Measurements from ENCODE around the gene TREH.
"Not testable (repeated sequence)": the region's sequence is repeated elsewhere in the genome, so short reads cannot be mapped to it uniquely, and the experiment has no call there.

The TREH gene

DNA sequence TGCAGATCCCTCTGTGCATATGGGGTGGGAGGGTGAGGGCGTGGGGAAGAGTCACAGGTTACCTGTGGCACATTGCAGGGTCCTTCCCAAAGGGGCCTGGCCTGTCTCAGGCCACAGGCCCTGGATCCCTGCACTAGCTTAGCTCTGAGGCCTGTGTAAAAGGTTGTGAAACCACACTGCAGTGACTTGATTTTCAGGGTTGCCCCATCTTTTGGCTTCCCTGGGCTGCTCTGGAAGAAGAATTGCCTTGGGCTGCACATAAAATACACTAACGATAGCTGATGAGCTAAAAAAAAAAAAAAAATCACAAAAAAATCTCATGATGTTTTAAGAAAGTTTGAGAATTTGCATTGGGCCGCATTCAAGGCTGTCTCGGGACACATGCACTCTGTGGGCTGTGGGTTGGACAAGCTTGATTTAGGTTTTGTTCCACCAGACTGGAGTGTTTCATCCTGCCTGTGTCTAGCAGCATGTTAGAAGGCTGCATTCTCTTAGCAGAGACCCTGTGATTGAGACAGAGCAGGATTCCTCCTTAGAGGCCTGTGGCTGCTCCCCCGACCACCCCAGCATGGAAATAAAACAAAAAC is 35.9 kb upstream of the TREH start:
- TF ChIP-seq EZH2phosphoT487 (IDR thresholded peaks at IDR 0.05; ENCODE audit: borderline replicate concordance) = no peak
- TF ChIP-seq, protein P1, sequence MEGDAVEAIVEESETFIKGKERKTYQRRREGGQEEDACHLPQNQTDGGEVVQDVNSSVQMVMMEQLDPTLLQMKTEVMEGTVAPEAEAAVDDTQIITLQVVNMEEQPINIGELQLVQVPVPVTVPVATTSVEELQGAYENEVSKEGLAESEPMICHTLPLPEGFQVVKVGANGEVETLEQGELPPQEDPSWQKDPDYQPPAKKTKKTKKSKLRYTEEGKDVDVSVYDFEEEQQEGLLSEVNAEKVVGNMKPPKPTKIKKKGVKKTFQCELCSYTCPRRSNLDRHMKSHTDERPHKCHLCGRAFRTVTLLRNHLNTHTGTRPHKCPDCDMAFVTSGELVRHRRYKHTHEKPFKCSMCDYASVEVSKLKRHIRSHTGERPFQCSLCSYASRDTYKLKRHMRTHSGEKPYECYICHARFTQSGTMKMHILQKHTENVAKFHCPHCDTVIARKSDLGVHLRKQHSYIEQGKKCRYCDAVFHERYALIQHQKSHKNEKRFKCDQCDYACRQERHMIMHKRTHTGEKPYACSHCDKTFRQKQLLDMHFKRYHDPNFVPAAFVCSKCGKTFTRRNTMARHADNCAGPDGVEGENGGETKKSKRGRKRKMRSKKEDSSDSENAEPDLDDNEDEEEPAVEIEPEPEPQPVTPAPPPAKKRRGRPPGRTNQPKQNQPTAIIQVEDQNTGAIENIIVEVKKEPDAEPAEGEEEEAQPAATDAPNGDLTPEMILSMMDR (conservative IDR thresholded peaks at IDR 0.05; ENCODE audit: low read length) = no peak
- H2AFZ ChIP-seq (ENCODE audit: low read length) = no peak overlapping the region

DNA sequence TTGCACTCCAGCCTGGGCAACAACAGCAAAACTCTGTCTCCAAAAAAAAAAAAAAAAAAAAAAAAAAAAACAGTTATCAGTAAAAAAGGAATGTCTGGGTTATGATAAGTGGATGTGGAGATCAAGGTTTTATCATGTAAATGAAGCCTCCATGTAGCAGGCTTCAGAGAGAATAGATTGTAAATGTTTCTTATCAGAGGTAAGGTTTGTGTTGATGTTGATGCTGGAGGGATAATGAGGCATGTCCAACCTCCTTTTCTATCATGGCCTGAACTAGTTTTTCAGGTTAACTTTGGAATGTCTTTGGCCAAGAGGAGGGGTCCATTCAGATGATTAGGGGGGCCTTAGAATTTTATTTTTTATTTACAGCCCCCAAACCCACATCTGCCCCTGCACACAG is 35.4 kb upstream of the TREH start:
- TF ChIP-seq EZH2phosphoT487 (IDR thresholded peaks at IDR 0.05; ENCODE audit: borderline replicate concordance) = no peak
- TF ChIP-seq, protein P1 (conservative IDR thresholded peaks at IDR 0.05; ENCODE audit: low read length) = no peak

More for the DNA sequence above, 35.9 kb upstream of the TREH start:
- Histone ChIP-seq H3K4me1 (ENCODE audit: insufficient read depth, low read length, poor library complexity, severe bottlenecking) (no peaks in the 10 kb centered on the region), H3K36me3 (ENCODE audit: insufficient read depth, low read length) (no peaks in the 10 kb centered on the region), H3K9me3 (ENCODE audit: insufficient read depth, low read depth, low read length) (no peaks in the 10 kb centered on the region), H3K4me3 (ENCODE audit: low read length, poor library complexity, severe bottlenecking) (no peak overlapping the region), H3K9ac (ENCODE audit: low read depth, low read length, poor library complexity, severe bottlenecking) (no peak overlapping the region), H3K4me2 (ENCODE audit: low read depth, low read length, poor library complexity, severe bottlenecking) (no peak overlapping the region), H3K27me3 (ENCODE audit: insufficient read depth, low read length, poor library complexity, severe bottlenecking) (no peaks in the 10 kb centered on the region), H3K79me2 (ENCODE audit: insufficient read depth, low read length) (no peaks in the 10 kb centered on the region), H3F3A (ENCODE audit: low read depth) (no peaks in the 10 kb centered on the region), H3K9me2 (replicated peaks; ENCODE audit: low read depth, low read length) (no peaks in the 10 kb centered on the region), H4K20me1 (ENCODE audit: insufficient read depth, low read length, poor library complexity, severe bottlenecking) (no peaks in the 10 kb centered on the region)

DNA sequence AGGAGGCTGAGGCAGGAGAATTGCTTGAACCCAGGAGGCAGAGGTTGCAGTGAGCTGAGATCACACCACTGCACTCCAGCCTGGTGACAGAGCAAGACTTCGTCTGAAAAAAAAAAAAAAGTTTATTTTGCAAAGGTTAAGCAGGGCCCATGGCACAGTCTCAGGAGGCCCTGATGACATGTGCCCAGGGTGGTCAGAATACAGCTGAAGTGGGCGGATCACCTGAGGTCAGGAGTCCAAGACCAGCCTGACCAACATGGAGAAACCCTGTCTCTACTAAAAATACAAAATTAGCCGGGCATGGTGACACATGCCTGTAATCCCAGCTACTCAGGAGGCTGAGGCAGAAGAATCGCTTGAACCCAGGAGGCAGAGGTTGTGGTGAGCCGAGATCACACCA is 35.0 kb upstream of the TREH start:
- H4K20me1 ChIP-seq (ENCODE audit: insufficient read depth, low read length, poor library complexity, severe bottlenecking); H3K4me1 ChIP-seq (ENCODE audit: insufficient read depth, low read length, poor library complexity, severe bottlenecking); H3F3A ChIP-seq (ENCODE audit: low read depth); H3K36me3 ChIP-seq (ENCODE audit: insufficient read depth, low read length); H3K9ac ChIP-seq (ENCODE audit: low read depth, low read length, poor library complexity, severe bottlenecking); H3K4me2 ChIP-seq (ENCODE audit: low read depth, low read length, poor library complexity, severe bottlenecking); H2AFZ ChIP-seq (ENCODE audit: low read length); H3K27me3 ChIP-seq (ENCODE audit: insufficient read depth, low read length, poor library complexity, severe bottlenecking); H3K79me2 ChIP-seq (ENCODE audit: insufficient read depth, low read length); H3K4me3 ChIP-seq (ENCODE audit: low read length, poor library complexity, severe bottlenecking); H3K9me2 ChIP-seq (replicated peaks; ENCODE audit: low read depth, low read length); H3K9me3 ChIP-seq (ENCODE audit: insufficient read depth, low read depth, low read length): not testable (repeated sequence)

More for the DNA sequence above, 35.4 kb upstream of the TREH start:
- Histone ChIP-seq H3K36me3 (ENCODE audit: insufficient read depth, low read length) (no peaks in the 10 kb centered on the region), H3K27me3 (ENCODE audit: insufficient read depth, low read length, poor library complexity, severe bottlenecking) (no peaks in the 10 kb centered on the region), H3K9ac (ENCODE audit: low read depth, low read length, poor library complexity, severe bottlenecking) (no peak overlapping the region), H3K4me2 (ENCODE audit: low read depth, low read length, poor library complexity, severe bottlenecking) (no peak overlapping the region), H3K4me1 (ENCODE audit: insufficient read depth, low read length, poor library complexity, severe bottlenecking) (no peaks in the 10 kb centered on the region), H3F3A (ENCODE audit: low read depth) (no peaks in the 10 kb centered on the region), H4K20me1 (ENCODE audit: insufficient read depth, low read length, poor library complexity, severe bottlenecking) (no peaks in the 10 kb centered on the region), H3K4me3 (ENCODE audit: low read length, poor library complexity, severe bottlenecking) (no peak overlapping the region), H2AFZ (ENCODE audit: low read length) (no peak overlapping the region), H3K9me3 (ENCODE audit: insufficient read depth, low read depth, low read length) (no peaks in the 10 kb centered on the region), H3K79me2 (ENCODE audit: insufficient read depth, low read length) (no peaks in the 10 kb centered on the region), H3K9me2 (replicated peaks; ENCODE audit: low read depth, low read length) (no peaks in the 10 kb centered on the region)

DNA sequence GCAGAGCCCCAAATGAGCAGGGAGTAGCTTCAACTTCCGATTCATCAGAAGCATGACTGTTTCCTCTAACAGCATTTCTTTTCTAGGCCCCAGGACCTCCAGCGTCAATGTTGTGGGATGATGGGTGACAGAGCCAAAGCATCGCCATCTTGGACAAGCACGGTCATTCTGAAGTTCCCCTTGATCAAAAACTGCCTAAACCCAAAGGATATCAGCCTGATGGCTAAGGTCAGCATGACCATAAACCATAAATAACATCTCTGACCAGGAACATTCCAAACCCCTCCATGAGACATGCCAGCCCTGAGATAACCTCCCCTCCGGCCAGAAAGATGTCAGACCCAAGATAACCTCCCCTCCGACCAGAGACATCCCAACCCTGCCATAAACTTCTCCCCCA is 28.8 kb upstream of the TREH start:
- no peaks in the 10 kb centered on the region for H3K79me2 ChIP-seq (ENCODE audit: insufficient read depth, low read length)
- H3F3A ChIP-seq (ENCODE audit: low read depth) = no peaks in the 10 kb centered on the region
- H3K4me2 ChIP-seq (ENCODE audit: low read depth, low read length, poor library complexity, severe bottlenecking) = no peak overlapping the region
- no peaks in the 10 kb centered on the region for H3K36me3 ChIP-seq (ENCODE audit: insufficient read depth, low read length)
- peaks cover 3% of the 10 kb centered on the region for H3K27me3 ChIP-seq (ENCODE audit: insufficient read depth, low read length, poor library complexity, severe bottlenecking)
- peaks cover 20% of the 10 kb centered on the region for H3K4me1 ChIP-seq (ENCODE audit: insufficient read depth, low read length, poor library complexity, severe bottlenecking)
- no peak overlapping the region for H3K9ac ChIP-seq (ENCODE audit: low read depth, low read length, poor library complexity, severe bottlenecking)
- TF ChIP-seq EZH2phosphoT487 (IDR thresholded peaks at IDR 0.05; ENCODE audit: borderline replicate concordance) = no peak
- TF ChIP-seq, protein P1 (conservative IDR thresholded peaks at IDR 0.05; ENCODE audit: low read length) = no peak
- H2AFZ ChIP-seq (ENCODE audit: low read length) = no peak overlapping the region
- no peak overlapping the region for H3K4me3 ChIP-seq (ENCODE audit: low read length, poor library complexity, severe bottlenecking)
- H3K9me2 ChIP-seq (replicated peaks; ENCODE audit: low read depth, low read length) = no peaks in the 10 kb centered on the region
- H3K9me3 ChIP-seq (ENCODE audit: insufficient read depth, low read depth, low read length) = no peaks in the 10 kb centered on the region
- no peaks in the 10 kb centered on the region for H4K20me1 ChIP-seq (ENCODE audit: insufficient read depth, low read length, poor library complexity, severe bottlenecking)

Data from Loucy (cell line).